Measurements from ENCODE around the gene CARD9. TPM values are rescaled to one million over a fixed set of nuclear protein-coding genes. Genes with fewer than 3 reads are reported as not detected.

CARD9 gene
- total and polyA plus RNA-seq, 2 experiments from 2014 or later = 0.11 to 0.60 TPM

DNA sequence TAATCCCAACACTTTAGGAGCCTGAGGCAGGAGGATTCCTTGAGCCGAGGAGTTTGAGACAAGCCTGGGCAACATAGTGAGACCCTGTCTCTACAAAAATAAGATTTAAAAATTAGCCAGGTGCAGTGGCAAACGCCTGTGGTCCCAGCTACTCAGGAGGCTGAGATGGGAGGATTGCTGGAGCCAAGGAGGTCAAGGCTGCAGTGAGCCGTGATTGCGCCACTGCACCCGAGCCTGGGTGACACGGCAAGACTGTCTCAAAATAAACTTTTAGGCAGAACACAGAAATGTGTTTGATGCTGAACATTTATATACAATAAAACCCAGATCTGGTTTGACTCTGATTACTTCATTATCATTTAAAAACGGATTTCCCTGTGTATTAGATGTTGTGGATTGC, 32.0 kb upstream of the CARD9 start:
- Histone ChIP-seq H4K20me1 (ENCODE audit: insufficient read depth) (no peaks in the 10 kb centered on the region), H2AFZ (no peak overlapping the region), H3K27ac (no peak overlapping the region), H3K79me2 (ENCODE audit: insufficient read depth) (peaks cover 18% of the 10 kb centered on the region), H3K4me3 (no peak overlapping the region), H3K9me3 (ENCODE audit: low read depth) (no peaks in the 10 kb centered on the region), H3K4me1 (ENCODE audit: insufficient read depth) (peaks cover 5% of the 10 kb centered on the region; the same call in 1 of the 2 replicates), H3K27me3 (replicated peaks; ENCODE audit: insufficient read depth) (no peaks in the 10 kb centered on the region), H3F3A (ENCODE audit: insufficient read depth) (peaks cover 10% of the 10 kb centered on the region; the same call in 1 of the 2 replicates), H3K4me2 (ENCODE audit: unreplicated experiment) (no peak overlapping the region), H3K9ac (no peak overlapping the region), H3K9me2 (ENCODE audit: insufficient read depth) (no peaks in the 10 kb centered on the region), H3K36me3 (ENCODE audit: low read depth) (peaks cover 4% of the 10 kb centered on the region; the same call in 1 of the 2 replicates)
- in situ Hi-C loops (cut with MboI) = no loop called here
- whole genome bisulfite sequencing, 2 experiments (ENCODE audit: low coverage in 1 of 2, low lambda C conversion rate in 2 of 2, missing lambda C conversion rate in 2 of 2) = 92 to 96% methylated on average over 7 of the region's 7 CpGs
- TF ChIP-seq EZH2 (IDR thresholded peaks at IDR 0.05; ENCODE audit: insufficient read depth, poor library complexity, severe bottlenecking) = no peak
- no peak for TF ChIP-seq EZH2phosphoT487 (IDR thresholded peaks at IDR 0.05; ENCODE audit: insufficient read depth, low read depth)
- DNase-seq = no peak

DNA sequence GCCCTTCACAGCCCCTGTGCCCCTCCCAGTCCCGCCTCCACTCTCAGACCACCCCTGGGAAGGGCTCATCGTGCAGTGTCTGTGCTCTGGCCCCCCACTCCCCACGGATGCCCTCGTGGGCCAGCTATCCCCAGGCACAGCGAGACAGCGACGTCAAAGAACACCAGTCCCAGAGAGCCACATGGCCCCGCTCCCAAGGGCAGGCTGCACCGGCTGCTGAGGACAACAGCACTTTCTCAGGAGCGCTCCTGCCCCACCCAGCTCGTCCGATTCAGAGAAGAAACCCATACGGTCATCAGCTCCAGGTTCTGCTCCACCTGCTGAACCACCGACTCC, 31.3 kb upstream of the CARD9 start:
- peaks cover 16% of the 10 kb centered on the region for H3K79me2 ChIP-seq (ENCODE audit: insufficient read depth)
- H3K36me3 ChIP-seq (ENCODE audit: low read depth) = peaks cover 4% of the 10 kb centered on the region; the same call in 1 of the 2 replicates
- DNase-seq = no peak
- no peak overlapping the region for H3K9ac ChIP-seq
- H3K27me3 ChIP-seq (replicated peaks; ENCODE audit: insufficient read depth) = no peaks in the 10 kb centered on the region
- no peak overlapping the region for H2AFZ ChIP-seq
- H3F3A ChIP-seq (ENCODE audit: insufficient read depth) = peaks cover 10% of the 10 kb centered on the region; the same call in 1 of the 2 replicates
- peaks cover 5% of the 10 kb centered on the region; the same call in 1 of the 2 replicates for H3K4me1 ChIP-seq (ENCODE audit: insufficient read depth)
- TF ChIP-seq EZH2 (IDR thresholded peaks at IDR 0.05; ENCODE audit: insufficient read depth, poor library complexity, severe bottlenecking) (no peak), EZH2phosphoT487 (IDR thresholded peaks at IDR 0.05; ENCODE audit: insufficient read depth, low read depth) (no peak)
- WGBS, 2 experiments (ENCODE audit: low coverage in 1 of 2, low lambda C conversion rate in 2 of 2, missing lambda C conversion rate in 2 of 2) = 88 to 90% methylated on average over 12 to 13 of the region's 14 CpGs
- H3K27ac ChIP-seq = no peak overlapping the region
- H3K4me2 ChIP-seq (ENCODE audit: unreplicated experiment) = no peak overlapping the region
- no peaks in the 10 kb centered on the region for H4K20me1 ChIP-seq (ENCODE audit: insufficient read depth)
- no peak overlapping the region for H3K4me3 ChIP-seq
- in situ Hi-C loops (cut with MboI) = no loop called here
- H3K9me3 ChIP-seq (ENCODE audit: low read depth) = no peaks in the 10 kb centered on the region
- no peaks in the 10 kb centered on the region for H3K9me2 ChIP-seq (ENCODE audit: insufficient read depth)

DNA sequence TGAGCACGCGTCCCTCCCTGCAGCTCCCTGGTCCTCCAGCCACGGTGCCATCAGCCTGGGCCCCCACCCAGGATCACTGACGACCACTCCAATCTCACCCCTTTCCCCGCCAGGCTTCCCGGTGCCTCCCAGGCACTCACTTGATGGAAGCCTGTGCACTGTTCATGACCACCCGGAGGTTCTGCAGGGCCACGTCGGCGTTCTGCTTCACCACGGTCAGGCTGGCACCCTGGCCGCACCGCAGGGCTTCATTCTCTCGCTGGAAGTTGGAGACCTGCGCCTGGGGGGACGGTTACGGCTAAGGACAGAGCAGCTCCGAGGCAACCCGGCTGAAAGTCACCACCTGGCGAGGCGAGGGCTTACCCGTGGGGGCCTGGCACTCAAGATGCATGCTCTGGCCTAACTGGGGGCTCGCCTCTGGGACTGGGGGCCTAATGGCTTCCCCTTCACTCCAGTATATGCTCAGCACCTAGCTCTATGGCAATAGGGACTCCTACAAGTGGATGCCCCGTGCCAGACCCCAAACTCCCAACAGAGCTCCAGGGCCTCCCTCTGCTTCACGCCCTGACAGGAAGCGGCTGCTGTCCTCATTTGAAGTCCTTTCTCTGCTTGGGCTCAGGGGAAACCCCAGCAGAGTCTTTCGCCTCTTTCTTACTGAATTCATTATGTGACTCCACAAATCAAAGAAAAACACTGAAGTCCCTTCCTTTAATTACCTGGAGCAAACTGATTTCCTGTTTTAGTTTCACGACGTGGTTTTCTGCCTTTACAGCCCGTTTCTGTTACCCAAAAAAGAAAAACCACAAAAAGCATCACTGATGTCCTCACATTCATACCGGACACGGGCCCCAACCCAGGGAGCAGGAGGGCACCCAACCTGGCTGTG, 30.7 kb upstream of the CARD9 start:
- Histone ChIP-seq H4K20me1 (ENCODE audit: insufficient read depth) (no peaks in the 10 kb centered on the region), H3K79me2 (ENCODE audit: insufficient read depth) (peaks cover 16% of the 10 kb centered on the region), H3K36me3 (ENCODE audit: low read depth) (peaks cover 4% of the 10 kb centered on the region; the same call in 1 of the 2 replicates), H3K27me3 (replicated peaks; ENCODE audit: insufficient read depth) (no peaks in the 10 kb centered on the region), H3K9me3 (ENCODE audit: low read depth) (no peaks in the 10 kb centered on the region), H3K9me2 (ENCODE audit: insufficient read depth) (no peaks in the 10 kb centered on the region), H3K4me1 (ENCODE audit: insufficient read depth) (peaks cover 1% of the 10 kb centered on the region; the same call in 1 of the 2 replicates), H3K27ac (no peak overlapping the region), H3K4me3 (no peak overlapping the region), H3K9ac (no peak overlapping the region), H2AFZ (no peak overlapping the region), H3K4me2 (ENCODE audit: unreplicated experiment) (no peak overlapping the region), H3F3A (ENCODE audit: insufficient read depth) (peaks cover 10% of the 10 kb centered on the region; the same call in 1 of the 2 replicates)
- TF ChIP-seq EZH2phosphoT487 (IDR thresholded peaks at IDR 0.05; ENCODE audit: insufficient read depth, low read depth) (no peak), EZH2 (IDR thresholded peaks at IDR 0.05; ENCODE audit: insufficient read depth, poor library complexity, severe bottlenecking) (no peak)
- in situ Hi-C loops (cut with MboI) = no loop called here
- 90% methylated on average over 30 to 32 of the region's 32 CpGs for WGBS, 2 experiments (ENCODE audit: low coverage in 1 of 2, low lambda C conversion rate in 2 of 2, missing lambda C conversion rate in 2 of 2)
- no peak for DNase-seq

DNA sequence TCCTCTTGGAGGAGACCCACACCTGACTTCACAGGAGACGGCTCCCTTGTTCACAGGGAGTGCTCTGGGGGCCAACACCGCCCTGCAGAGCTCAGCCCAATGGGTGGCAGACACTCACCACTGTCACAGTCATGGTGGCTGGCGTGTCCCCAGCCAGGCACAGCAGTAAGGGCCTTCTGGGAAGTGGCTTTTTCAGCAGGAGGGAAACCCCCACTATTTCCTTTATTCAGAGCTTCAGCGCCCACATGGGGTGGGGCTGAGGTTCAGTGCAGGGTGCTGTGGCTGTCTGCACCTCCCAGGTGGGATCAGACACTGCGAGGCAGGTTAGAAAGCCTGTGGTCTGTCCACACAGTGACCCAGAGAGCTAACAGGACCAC, 30.1 kb upstream of the CARD9 start:
- 89 to 94% methylated on average over 3 to 4 of the region's 5 CpGs for WGBS, 2 experiments (ENCODE audit: low coverage in 1 of 2, low lambda C conversion rate in 2 of 2, missing lambda C conversion rate in 2 of 2)
- Histone ChIP-seq H3F3A (ENCODE audit: insufficient read depth) (peaks cover 10% of the 10 kb centered on the region; the same call in 1 of the 2 replicates), H3K4me2 (ENCODE audit: unreplicated experiment) (no peak overlapping the region), H3K4me1 (ENCODE audit: insufficient read depth) (peaks cover 5% of the 10 kb centered on the region), H3K36me3 (ENCODE audit: low read depth) (peaks cover 4% of the 10 kb centered on the region; the same call in 1 of the 2 replicates), H3K9me2 (ENCODE audit: insufficient read depth) (no peaks in the 10 kb centered on the region), H3K79me2 (ENCODE audit: insufficient read depth) (peaks cover 16% of the 10 kb centered on the region), H2AFZ (no peak overlapping the region), H3K4me3 (no peak overlapping the region), H3K27me3 (replicated peaks; ENCODE audit: insufficient read depth) (no peaks in the 10 kb centered on the region), H4K20me1 (ENCODE audit: insufficient read depth) (no peaks in the 10 kb centered on the region), H3K9ac (no peak overlapping the region), H3K9me3 (ENCODE audit: low read depth) (no peaks in the 10 kb centered on the region), H3K27ac (no peak overlapping the region)
- in situ Hi-C loops (cut with MboI) = no loop called here
- DNase-seq = no peak
- TF ChIP-seq EZH2 (IDR thresholded peaks at IDR 0.05; ENCODE audit: insufficient read depth, poor library complexity, severe bottlenecking) = no peak
